GM12872 (cell line): Measurements from ENCODE around the gene PDE6G.
A peak's percentile ranks its signal among the peaks of the same experiment; 100 is the strongest.

Experiments used
- TF ChIP-seq, protein P1 (sequence below): IDR thresholded peaks from 3 replicates; pipeline ENCODE4 v1.5.1; 2011; ENCODE audit warnings: low read depth, mild to moderate bottlenecking, low read length, moderate library complexity; ENCODE audit not compliant: insufficient read depth

Gene PDE6G

DNA sequence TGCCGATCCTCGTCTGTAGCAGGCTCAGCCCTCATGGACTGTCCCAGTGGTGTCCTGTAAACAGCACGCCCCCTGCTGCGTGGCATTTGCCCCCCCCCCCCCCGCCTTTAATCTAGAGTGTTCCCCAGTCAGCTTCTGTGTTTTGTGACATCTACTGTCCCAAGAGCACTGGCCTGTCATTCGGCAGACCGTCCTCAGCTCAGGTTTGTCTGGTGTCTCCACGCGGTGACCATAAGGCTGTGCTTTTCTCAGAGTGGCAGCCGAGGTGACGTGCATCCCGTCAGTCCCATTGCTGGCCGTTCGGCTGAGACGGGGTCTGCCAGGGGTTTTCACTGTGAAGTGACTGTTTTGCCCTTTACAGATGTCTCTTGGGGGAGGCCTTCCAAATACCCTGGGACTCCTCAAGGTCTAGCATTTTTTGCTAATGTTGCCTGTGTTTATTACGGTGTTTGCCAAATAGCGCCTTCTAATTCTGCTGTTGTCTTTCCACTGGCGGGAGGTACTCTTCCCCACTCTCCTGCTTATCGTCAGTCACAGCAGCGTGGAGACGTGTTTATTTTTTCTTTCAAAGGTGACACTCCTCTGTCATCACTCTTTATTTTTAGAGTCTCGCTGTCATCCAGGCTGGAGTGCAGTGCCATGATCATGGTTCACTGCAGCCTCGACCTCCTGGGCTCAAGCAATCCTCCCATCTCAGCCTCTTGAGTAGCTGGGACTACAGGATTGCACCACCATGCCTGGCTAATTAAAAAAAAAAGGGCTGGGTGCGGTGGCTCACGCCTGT lies 41.1 kb upstream of the PDE6G start:
- TF ChIP-seq, protein P1, sequence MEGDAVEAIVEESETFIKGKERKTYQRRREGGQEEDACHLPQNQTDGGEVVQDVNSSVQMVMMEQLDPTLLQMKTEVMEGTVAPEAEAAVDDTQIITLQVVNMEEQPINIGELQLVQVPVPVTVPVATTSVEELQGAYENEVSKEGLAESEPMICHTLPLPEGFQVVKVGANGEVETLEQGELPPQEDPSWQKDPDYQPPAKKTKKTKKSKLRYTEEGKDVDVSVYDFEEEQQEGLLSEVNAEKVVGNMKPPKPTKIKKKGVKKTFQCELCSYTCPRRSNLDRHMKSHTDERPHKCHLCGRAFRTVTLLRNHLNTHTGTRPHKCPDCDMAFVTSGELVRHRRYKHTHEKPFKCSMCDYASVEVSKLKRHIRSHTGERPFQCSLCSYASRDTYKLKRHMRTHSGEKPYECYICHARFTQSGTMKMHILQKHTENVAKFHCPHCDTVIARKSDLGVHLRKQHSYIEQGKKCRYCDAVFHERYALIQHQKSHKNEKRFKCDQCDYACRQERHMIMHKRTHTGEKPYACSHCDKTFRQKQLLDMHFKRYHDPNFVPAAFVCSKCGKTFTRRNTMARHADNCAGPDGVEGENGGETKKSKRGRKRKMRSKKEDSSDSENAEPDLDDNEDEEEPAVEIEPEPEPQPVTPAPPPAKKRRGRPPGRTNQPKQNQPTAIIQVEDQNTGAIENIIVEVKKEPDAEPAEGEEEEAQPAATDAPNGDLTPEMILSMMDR: no peak

DNA sequence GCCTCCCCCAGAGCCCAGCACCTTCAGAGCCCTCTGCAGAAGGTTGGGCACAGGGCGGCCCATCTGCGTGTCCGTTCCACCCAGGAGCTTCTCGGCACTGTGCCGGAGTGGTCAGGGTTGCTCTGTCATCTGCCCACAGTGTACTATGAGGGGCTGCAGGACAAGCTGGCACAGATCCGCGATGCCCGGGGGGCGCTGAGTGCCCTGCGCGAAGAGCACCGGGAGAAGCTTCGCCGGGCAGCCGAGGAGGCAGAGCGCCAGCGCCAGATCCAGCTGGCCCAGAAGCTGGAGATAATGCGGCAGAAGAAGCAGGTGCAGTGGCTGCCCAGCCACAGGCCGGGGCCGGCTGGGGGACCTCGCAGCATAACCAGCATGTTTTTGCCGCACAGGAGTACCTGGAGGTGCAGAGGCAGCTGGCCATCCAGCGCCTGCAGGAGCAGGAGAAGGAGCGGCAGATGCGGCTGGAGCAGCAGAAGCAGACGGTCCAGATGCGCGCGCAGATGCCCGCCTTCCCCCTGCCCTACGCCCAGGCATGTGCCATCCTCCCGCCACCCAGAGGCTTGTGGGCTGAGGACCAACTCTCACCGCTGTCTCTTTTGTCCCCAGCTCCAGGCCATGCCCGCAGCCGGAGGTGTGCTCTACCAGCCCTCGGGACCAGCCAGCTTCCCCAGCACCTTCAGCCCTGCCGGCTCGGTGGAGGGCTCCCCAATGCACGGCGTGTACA lies 40.0 kb upstream of the PDE6G start:
- TF ChIP-seq, protein P1: no peak

DNA sequence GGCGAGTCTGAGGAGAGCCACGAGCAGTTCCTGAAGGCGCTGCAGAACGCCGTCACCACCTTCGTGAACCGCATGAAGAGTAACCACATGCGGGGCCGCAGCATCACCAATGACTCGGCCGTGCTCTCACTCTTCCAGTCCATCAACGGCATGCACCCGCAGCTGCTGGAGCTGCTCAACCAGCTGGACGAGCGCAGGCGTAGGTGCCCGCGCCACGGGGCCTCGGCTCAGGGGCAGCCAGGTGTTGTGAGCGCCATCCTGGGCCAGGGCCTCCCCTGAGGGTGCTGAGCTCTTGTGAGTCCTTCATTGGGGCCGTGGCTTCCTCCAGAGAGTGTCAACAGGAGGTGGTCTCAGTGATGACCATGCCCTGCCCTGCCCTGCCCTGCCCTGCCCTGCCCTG lies 39.5 kb upstream of the PDE6G start:
- TF ChIP-seq, protein P1: no peak

DNA sequence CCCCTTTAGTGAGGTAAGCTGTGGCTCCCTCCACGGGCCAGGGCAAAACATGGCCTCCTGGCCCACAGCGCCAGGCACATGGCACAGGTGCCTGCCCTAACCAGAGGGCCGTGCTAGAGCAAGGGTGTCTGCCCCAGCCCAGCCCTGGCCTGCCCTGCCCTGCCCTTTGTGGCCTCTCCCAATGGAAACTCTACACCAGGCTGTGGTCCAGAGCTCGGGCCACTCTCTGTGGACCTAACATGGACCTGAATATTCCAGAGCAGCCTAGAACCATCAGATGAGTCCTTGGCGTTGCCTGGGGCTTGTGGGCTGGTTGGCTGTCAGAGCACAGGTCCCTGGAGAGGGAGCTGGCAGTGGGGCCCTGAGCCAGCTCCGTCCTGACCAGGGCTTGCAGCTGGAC lies 38.9 kb upstream of the PDE6G start:
- TF ChIP-seq, protein P1: no peak

DNA sequence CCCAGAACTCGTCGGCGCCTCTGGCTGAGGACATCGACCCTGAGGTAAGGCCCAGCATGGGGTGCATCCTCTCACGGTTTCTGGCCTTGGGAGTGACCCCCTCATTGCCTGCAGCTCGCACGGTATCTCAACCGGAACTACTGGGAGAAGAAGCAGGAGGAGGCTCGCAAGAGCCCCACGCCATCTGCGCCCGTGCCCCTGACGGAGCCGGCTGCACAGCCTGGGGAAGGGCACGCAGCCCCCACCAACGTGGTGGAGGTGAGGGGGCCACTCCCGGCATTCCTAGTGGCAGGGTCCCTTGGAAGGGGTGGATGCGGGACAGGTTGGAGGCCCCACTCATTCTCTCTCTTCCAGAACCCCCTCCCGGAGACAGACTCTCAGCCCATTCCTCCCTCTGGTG lies 38.5 kb upstream of the PDE6G start:
- TF ChIP-seq, protein P1: no peak

DNA sequence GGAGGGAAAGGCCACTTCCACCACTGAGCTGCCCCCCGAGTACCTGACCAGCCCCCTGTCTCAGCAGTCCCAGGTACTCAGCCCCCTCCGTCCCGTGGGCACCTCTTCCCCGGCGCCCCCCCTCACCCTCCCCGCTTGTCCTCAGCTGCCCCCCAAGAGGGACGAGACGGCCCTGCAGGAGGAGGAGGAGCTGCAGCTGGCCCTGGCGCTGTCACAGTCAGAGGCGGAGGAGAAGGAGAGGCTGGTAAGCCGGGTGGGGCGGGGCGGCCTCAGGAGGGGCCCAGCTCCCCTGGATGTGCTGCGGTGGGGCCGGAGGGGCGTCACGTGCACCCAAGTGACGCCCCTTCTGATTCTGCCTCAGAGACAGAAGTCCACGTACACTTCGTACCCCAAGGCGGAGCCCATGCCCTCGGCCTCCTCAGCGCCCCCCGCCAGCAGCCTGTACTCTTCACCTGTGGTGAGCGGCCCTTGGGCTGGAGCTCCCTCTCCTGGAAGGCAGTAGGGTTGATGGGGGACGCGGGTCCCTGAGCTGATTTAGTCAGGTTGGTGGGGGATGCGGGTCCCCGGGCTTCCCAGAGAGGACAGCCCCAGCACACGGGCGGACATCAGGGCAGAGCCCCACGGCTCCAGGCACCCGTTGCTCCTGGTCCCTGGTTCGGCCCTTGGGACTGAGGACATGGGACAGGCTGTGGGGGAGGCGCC lies 37.3 kb upstream of the PDE6G start:
- TF ChIP-seq, protein P1: 0 out of 3 replicates have a peak, but pooled peaks have one; percentile 5

DNA sequence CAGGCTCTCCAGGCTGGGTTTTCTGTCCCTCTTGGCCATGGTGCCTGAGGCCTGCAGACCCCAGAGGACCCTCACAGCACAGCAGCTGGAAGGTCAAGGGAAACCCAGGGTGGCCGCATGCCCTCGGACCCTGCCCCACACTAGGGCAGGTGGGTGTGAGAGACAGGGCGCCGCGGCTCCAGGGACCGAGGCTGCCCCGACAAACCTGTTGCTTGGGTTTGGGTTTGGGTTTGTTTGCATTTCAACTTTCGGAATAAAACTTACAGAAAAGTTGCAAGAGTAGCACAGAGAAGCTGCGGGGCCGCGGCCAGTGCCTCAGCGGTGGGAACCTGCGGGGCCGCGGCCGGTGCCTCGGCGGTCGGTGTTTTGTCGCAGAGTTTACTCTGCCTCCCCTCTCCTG lies 35.3 kb upstream of the PDE6G start:
- TF ChIP-seq, protein P1: no peak
